ENCODE results near the gene UBAP2L. TPM values are rescaled to one million over a fixed set of nuclear protein-coding genes. Genes with fewer than 3 reads are reported as not detected.
"Not testable (repeated sequence)": the region's sequence is repeated elsewhere in the genome, so short reads cannot be mapped to it uniquely, and the experiment has no call there.

The UBAP2L gene
- total RNA-seq, 4 donors from 2014 or later = 71.6 to 79.9 (median 75.1) TPM

- peaks cover 5 to 77% (median 14%) of the 10 kb centered on the region in 3 donors for H3K4me1 ChIP-seq
- H3K4me3 ChIP-seq = peak overlapping the region; percentile 57 to 71
- peaks cover 0 to 38% of the 10 kb centered on the region in 2 donors for H3K36me3 ChIP-seq
- no peaks in the 10 kb centered on the region for H3K27me3 ChIP-seq
- peak; percentile 35 for ATAC-seq
- peak overlapping the region; percentile 83 to 99 (median 98) for H3K27ac ChIP-seq
- H3K9me3 ChIP-seq = no peaks in the 10 kb centered on the region
- 0% methylated on average over 10 to 13 of the region's 28 CpGs for WGBS, 2 donors (ENCODE audit: low coverage in 1 of 2)
- TF ChIP-seq EP300 (IDR thresholded peaks at IDR 0.05) = no peak
- TF ChIP-seq POLR2AphosphoS5 (IDR thresholded peaks at IDR 0.05) = no peak
- no peak for TF ChIP-seq CTCF (IDR thresholded peaks at IDR 0.05)
- no peak for TF ChIP-seq POLR2A (IDR thresholded peaks at IDR 0.05)
Measured at GRCh38 chr1:154221278-154222001, 685 bp downstream of the UBAP2L start.

GRCh38 chr1:154222518-154222917 is 1.8 kb downstream of the UBAP2L start:
- Histone ChIP-seq H3K36me3 (peaks cover 0 to 38% of the 10 kb centered on the region in 2 donors), H3K4me3 (no peak overlapping the region), H3K9me3 (no peaks in the 10 kb centered on the region), H3K27ac (peak overlapping the region in 3 of 4 donors; percentile 97 to 99 (median 98)), H3K4me1 (peaks cover 5 to 69% (median 14%) of the 10 kb centered on the region in 3 donors), H3K27me3 (no peaks in the 10 kb centered on the region)
- WGBS, 2 donors (ENCODE audit: low coverage in 1 of 2) = 100% methylated on average over 1 of the region's 1 CpG
- ATAC-seq = no peak
- TF ChIP-seq POLR2A (IDR thresholded peaks at IDR 0.05) (no peak), EP300 (IDR thresholded peaks at IDR 0.05) (no peak), CTCF (IDR thresholded peaks at IDR 0.05) (no peak), POLR2AphosphoS5 (IDR thresholded peaks at IDR 0.05) (no peak)

DNA sequence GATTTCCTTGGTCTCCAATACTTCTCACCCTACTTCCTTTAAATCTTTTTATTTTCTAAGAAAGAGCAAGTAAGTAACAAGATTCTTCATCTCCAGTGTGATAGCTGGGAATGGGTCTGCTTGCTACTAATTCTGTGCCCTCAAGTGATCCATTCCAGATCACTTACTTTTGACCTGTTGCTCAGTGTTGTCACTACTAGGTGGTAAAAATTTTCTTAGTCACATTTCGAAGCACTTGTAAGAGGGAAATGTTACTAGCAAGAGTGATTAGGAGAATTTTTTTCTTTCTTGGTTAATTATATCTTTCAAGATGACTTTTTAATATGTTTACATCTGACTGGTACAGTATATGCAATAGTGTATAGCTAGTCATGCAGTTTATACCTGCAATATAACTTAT is 2.2 kb downstream of the UBAP2L start:
- Histone ChIP-seq H3K9me3 (no peaks in the 10 kb centered on the region), H3K4me1 (peaks cover 5 to 65% (median 14%) of the 10 kb centered on the region in 3 donors), H3K27me3 (no peaks in the 10 kb centered on the region), H3K4me3 (no peak overlapping the region), H3K27ac (peak overlapping the region in 2 of 4 donors; percentile 5 to 98), H3K36me3 (peaks cover 0 to 38% of the 10 kb centered on the region in 2 donors)
- TF ChIP-seq CTCF (IDR thresholded peaks at IDR 0.05) (no peak), POLR2AphosphoS5 (IDR thresholded peaks at IDR 0.05) (no peak), POLR2A (IDR thresholded peaks at IDR 0.05) (no peak), EP300 (IDR thresholded peaks at IDR 0.05) (no peak)
- WGBS, 2 donors (ENCODE audit: low coverage in 1 of 2) = 67 to 93% methylated on average over 1 of the region's 1 CpG
- no peak for ATAC-seq

DNA sequence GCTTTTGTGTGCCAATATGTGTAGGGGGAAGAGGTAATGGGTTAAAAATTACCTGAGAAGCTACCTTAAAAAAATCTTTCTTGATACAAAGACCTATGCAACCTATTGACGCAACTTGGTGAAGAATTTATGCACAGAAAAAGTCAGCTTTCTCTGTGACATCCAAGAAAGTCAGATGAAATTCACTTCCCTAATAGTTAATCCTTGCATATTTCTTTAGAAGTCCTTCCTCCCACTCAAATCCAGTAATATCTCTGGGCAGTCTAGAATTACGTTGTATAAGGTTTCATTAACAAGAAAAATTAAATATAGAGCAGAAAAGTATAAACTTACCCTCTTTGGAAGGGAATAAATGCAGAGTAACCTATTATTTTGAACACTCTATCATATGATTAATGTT is 2.9 kb downstream of the UBAP2L start:
- no peak overlapping the region for H3K4me3 ChIP-seq
- no peaks in the 10 kb centered on the region for H3K27me3 ChIP-seq
- no peaks in the 10 kb centered on the region for H3K9me3 ChIP-seq
- ATAC-seq = no peak
- peaks cover 4 to 38% of the 10 kb centered on the region in 2 donors for H3K36me3 ChIP-seq
- H3K4me1 ChIP-seq = peaks cover 5 to 58% (median 10%) of the 10 kb centered on the region in 3 donors
- H3K27ac ChIP-seq = peak overlapping the region in 2 of 4 donors; percentile 5 to 17
- WGBS, 2 donors (ENCODE audit: low coverage in 1 of 2) = 25 to 37% methylated on average over 2 of the region's 2 CpGs
- TF ChIP-seq POLR2AphosphoS5 (IDR thresholded peaks at IDR 0.05) = no peak
- TF ChIP-seq EP300 (IDR thresholded peaks at IDR 0.05) = no peak
- no peak for TF ChIP-seq CTCF (IDR thresholded peaks at IDR 0.05)
- TF ChIP-seq POLR2A (IDR thresholded peaks at IDR 0.05) = no peak

GRCh38 chr1:154225370-154225769 is 4.6 kb downstream of the UBAP2L start:
- Histone ChIP-seq H3K4me3 (no peak overlapping the region), H3K27me3 (no peaks in the 10 kb centered on the region), H3K27ac (no peak overlapping the region), H3K4me1 (peaks cover 0 to 46% (median 2%) of the 10 kb centered on the region in 3 donors), H3K9me3 (no peaks in the 10 kb centered on the region), H3K36me3 (peaks cover 9 to 51% of the 10 kb centered on the region in 2 donors)
- ATAC-seq = no peak
- no peak for TF ChIP-seq POLR2AphosphoS5 (IDR thresholded peaks at IDR 0.05)
- no peak for TF ChIP-seq CTCF (IDR thresholded peaks at IDR 0.05)
- TF ChIP-seq POLR2A (IDR thresholded peaks at IDR 0.05) = no peak
- TF ChIP-seq EP300 (IDR thresholded peaks at IDR 0.05) = no peak
- 100% methylated on average over 2 of the region's 2 CpGs for WGBS, 2 donors (ENCODE audit: low coverage in 1 of 2)

DNA sequence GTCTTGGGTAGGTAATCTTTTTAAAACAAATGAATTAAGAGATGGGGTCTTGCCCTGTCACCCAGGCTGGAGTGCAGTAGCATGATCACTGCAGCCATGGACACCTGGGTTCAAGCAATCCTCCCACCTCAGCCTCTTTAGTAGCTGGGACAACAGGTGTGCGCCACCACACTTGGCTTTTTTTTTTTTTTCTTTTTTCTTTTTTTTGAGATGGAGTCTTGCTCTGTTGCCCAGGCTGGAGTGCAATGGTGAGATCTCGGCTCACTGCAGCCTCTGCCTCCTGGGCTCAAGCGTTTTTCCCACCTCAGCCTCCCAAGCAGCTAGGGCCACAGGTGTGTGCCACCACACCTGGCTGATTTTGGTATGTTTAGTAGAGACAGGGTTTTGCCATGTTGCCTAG is 10.4 kb downstream of the UBAP2L start:
- H3K4me1 ChIP-seq, ATAC-seq, H3K27ac ChIP-seq, H3K9me3 ChIP-seq, H3K4me3 ChIP-seq, H3K27me3 ChIP-seq: not testable (repeated sequence)
- WGBS, 2 donors (ENCODE audit: low coverage in 1 of 2) = 90% methylated on average over 2 of the region's 3 CpGs; no CpG with 5 or more reads in 1 of the 2 donors
- peaks cover 9 to 98% of the 10 kb centered on the region in 2 donors for H3K36me3 ChIP-seq

DNA sequence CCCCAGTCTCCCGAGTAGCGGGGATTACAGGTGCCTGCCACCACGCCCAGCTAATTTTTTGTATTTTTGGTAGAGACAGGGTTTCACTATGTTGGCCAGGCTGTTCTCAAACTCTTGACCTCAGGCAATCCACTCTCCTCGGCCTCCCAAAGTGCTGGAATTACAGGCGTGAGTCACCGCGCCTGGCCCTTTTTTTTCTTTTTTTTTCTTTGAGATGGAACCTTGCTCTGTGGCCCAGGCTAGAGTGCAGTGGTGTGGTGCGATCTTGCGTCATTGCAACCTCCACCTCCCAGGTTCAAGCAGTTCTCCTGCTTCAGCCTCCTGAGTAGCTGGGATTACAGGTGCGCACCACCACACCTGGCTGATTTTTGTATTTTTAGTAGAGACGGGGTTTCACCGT is 12.4 kb downstream of the UBAP2L start:
- H3K36me3 ChIP-seq = peaks cover 9 to 100% of the 10 kb centered on the region in 2 donors
- not testable (repeated sequence) for H3K4me1 ChIP-seq, ATAC-seq, H3K9me3 ChIP-seq, H3K4me3 ChIP-seq, H3K27me3 ChIP-seq, H3K27ac ChIP-seq
- WGBS, 2 donors (ENCODE audit: low coverage in 1 of 2) = 91 to 97% methylated on average over 4 to 5 of the region's 12 CpGs

Measured in gastroesophageal sphincter (tissue), 4 donors.